Ishikawa (cell line): ENCODE data around the gene BTBD9.

Experiments used
- CEBPB ChIP-seq: IDR thresholded peaks from 2 replicates; pipeline ENCODE4 v1.6.1; 2012
- CREB1 ChIP-seq: IDR thresholded peaks from 2 replicates; pipeline ENCODE4 v1.6.1; 2012; ENCODE audit warnings: low read depth
- EP300 ChIP-seq: IDR thresholded peaks from 2 replicates; pipeline ENCODE4 v1.6.1; 2012; ENCODE audit warnings: borderline replicate concordance
- MAX ChIP-seq: IDR thresholded peaks from 2 replicates; pipeline ENCODE4 v1.6.1; 2012
- NFIC ChIP-seq: IDR thresholded peaks from 2 replicates; pipeline ENCODE4 v1.6.1; 2012
- RAD21 ChIP-seq: IDR thresholded peaks from 2 replicates; pipeline ENCODE4 v1.6.1; 2012; ENCODE audit warnings: low read depth
- REST ChIP-seq: IDR thresholded peaks from 2 replicates; pipeline ENCODE4 v1.6.1; 2012; ENCODE audit warnings: low read depth, mild to moderate bottlenecking
- TAF1 ChIP-seq: IDR thresholded peaks from 2 replicates; pipeline ENCODE4 v1.6.1; 2012; ENCODE audit warnings: low read depth, mild to moderate bottlenecking
- USF1 ChIP-seq: IDR thresholded peaks from 2 replicates; pipeline ENCODE4 v1.6.1; 2012
- YY1 ChIP-seq: IDR thresholded peaks from 2 replicates; pipeline ENCODE4 v1.6.1; 2012; ENCODE audit warnings: low read depth

- TF ChIP-seq CEBPB (no peak), YY1 (no peak), EP300 (no peak), TAF1 (no peak), MAX (no peak), USF1 (no peak), RAD21 (no peak), CREB1 (no peak), REST (no peak), NFIC (no peak)
Observed at GRCh38 chr6:38170666-38171355, 468.9 kb downstream of the BTBD9 start.
